Peyer's patch (tissue), 4 donors: ENCODE data around the gene SHD.

Experiments
- POLR2A ChIP-seq, 2 donors: fragments of 450-650 bp; IDR thresholded peaks; one replicate each; pipeline ENCODE4 v1.5.1; 2017; ENCODE audit warnings: antibody characterized with exemption in 2 of 2, mild to moderate bottlenecking in 2 of 2, moderate library complexity in 2 of 2
- TF ChIP-seq, protein P1 (sequence below), 6 experiments: fragments of 450-650 bp in 4 of 6; fragments of 200-600 bp in 2 of 6; sonication (generic) in 1 of 6; IDR thresholded peaks; one replicate each; pipeline ENCODE4 v1.5.1; 2017 to 2019; ENCODE audit warnings: antibody characterized with exemption in 6 of 6, mild to moderate bottlenecking in 3 of 6, moderate library complexity in 1 of 6

DNA sequence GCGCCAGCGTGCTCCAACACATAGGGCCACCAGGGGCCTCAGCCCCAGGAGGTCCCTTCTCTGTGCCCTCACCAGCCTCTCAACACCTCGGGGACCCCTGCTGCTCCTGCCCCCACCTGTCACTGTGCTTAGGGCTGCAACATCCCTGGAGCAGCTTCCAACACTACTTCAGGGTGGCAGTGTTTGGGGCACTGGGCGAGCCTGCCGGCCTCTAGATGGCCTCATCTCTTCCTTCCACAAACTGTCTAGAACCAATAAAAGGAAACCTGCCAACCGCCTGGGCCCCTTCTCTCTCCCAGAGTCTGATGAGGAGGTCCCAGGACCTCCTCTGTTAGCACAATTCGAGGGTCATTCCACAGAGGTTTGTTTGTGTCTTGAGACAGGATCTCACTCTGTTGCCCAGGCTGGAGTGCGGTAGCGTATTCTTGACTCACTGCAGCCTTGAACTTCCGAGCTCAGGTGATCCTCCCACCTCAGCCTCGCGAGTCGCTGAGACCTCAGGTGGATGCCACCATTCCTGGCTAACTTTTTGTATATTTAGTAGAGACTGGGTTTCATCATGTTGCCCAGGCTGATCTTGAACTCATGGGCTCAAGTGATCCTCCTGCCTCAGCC, 10.1 kb upstream of the SHD start:
- TF ChIP-seq, protein P1, sequence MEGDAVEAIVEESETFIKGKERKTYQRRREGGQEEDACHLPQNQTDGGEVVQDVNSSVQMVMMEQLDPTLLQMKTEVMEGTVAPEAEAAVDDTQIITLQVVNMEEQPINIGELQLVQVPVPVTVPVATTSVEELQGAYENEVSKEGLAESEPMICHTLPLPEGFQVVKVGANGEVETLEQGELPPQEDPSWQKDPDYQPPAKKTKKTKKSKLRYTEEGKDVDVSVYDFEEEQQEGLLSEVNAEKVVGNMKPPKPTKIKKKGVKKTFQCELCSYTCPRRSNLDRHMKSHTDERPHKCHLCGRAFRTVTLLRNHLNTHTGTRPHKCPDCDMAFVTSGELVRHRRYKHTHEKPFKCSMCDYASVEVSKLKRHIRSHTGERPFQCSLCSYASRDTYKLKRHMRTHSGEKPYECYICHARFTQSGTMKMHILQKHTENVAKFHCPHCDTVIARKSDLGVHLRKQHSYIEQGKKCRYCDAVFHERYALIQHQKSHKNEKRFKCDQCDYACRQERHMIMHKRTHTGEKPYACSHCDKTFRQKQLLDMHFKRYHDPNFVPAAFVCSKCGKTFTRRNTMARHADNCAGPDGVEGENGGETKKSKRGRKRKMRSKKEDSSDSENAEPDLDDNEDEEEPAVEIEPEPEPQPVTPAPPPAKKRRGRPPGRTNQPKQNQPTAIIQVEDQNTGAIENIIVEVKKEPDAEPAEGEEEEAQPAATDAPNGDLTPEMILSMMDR (IDR thresholded peaks at IDR 0.05): peak in 1 of 6 experiments; percentile 17
- no peak for TF ChIP-seq POLR2A (IDR thresholded peaks at IDR 0.05)
